Coronary artery (tissue), 2 donors: ENCODE measurements around the gene CCDC40.

Source experiments
- DNase-seq: peaks from one replicate; pipeline ENCODE4 v3.0.0-alpha.2; 2017; ENCODE audit warnings: low spot score
- H3K27ac ChIP-seq, 2 donors: fragments of 200-600 bp; sonication (generic); one replicate each; pipeline ENCODE4 v1.5.1; 2016 to 2019
- H3K4me3 ChIP-seq: fragments of 200-600 bp; sonication (generic); 2 replicates; pipeline ENCODE4 v1.5.1; 2016; ENCODE audit warnings: mild to moderate bottlenecking, moderate library complexity
- TF ChIP-seq, protein P1 (sequence below): fragments of 200-600 bp; sonication (generic); IDR thresholded peaks from one replicate; pipeline ENCODE4 v1.5.1; 2019; ENCODE audit warnings: antibody characterized with exemption

The CCDC40 gene

GRCh38 chr17:80055597-80055996 is 19.2 kb downstream of the CCDC40 start:
- Histone ChIP-seq H3K27ac (no peak overlapping the region), H3K4me3 (no peak overlapping the region)
- TF ChIP-seq, protein P1, sequence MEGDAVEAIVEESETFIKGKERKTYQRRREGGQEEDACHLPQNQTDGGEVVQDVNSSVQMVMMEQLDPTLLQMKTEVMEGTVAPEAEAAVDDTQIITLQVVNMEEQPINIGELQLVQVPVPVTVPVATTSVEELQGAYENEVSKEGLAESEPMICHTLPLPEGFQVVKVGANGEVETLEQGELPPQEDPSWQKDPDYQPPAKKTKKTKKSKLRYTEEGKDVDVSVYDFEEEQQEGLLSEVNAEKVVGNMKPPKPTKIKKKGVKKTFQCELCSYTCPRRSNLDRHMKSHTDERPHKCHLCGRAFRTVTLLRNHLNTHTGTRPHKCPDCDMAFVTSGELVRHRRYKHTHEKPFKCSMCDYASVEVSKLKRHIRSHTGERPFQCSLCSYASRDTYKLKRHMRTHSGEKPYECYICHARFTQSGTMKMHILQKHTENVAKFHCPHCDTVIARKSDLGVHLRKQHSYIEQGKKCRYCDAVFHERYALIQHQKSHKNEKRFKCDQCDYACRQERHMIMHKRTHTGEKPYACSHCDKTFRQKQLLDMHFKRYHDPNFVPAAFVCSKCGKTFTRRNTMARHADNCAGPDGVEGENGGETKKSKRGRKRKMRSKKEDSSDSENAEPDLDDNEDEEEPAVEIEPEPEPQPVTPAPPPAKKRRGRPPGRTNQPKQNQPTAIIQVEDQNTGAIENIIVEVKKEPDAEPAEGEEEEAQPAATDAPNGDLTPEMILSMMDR, result no peak
- DNase-seq, result no peak

DNA sequence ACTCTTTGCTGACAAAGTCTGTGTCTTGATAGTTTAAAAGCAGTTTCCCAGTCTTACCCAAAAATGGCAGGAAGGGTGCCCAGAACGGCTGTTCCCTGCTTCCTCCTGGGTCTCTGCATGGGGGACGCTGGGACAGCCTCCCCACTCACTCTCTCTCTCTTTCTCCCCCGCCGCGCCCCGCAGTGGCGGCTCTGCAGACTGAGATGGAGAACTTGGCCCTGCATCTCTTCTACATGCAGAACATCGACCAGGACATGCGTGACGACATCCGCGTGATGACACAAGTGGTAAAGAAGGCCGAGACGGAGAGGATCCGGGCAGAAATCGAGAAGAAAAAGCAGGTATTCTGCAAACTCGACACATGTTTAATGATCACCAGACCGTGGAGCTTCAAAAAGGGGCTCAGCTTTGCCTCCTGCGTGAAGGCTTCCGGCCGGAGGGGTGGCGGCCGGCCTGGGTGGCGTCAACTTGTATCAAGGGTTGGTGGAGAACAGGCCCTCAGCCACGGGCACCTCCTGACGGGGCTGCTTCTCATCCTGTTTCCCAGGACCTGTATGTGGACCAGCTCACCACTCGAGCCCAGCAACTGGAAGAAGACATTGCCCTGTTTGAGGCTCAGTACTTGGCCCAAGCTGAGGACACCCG is 22.0 kb downstream of the CCDC40 start:
- Histone ChIP-seq H3K4me3 (no peak overlapping the region), H3K27ac (no peak overlapping the region)
- no peak for DNase-seq
- TF ChIP-seq, protein P1, result no peak

DNA sequence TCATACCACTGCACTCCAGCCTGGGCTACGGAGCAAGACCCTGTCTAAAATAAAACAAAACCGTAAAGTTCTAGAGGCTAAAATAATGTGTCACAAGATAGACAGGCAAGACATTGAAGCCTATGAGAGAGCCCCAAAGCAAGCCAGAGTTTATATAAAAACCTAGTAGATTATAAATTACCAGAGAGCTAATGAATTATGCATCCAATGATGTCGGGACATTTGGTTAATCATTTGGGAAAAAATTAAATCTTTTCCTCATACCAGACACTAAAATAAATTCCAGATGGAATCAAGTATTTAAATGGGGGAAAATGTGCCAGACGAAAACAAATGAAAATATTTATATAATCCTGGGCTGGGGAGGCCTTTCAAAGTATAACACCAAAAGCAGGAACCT is 24.2 kb downstream of the CCDC40 start:
- no peak for DNase-seq
- Histone ChIP-seq H3K4me3 (no peak overlapping the region), H3K27ac (no peak overlapping the region)
- TF ChIP-seq, protein P1, result no peak

GRCh38 chr17:80061421-80061820 is 25.0 kb downstream of the CCDC40 start:
- Histone ChIP-seq H3K27ac (no peak overlapping the region), H3K4me3 (no peak overlapping the region)
- TF ChIP-seq, protein P1, result no peak
- DNase-seq, result no peak

GRCh38 chr17:80063830-80064585 is 27.6 kb downstream of the CCDC40 start:
- DNase-seq, result no peak
- H3K27ac ChIP-seq, result peak overlapping the region in 1 of 2 donors; percentile 78
- TF ChIP-seq, protein P1, result no peak
- H3K4me3 ChIP-seq, result no peak overlapping the region

DNA sequence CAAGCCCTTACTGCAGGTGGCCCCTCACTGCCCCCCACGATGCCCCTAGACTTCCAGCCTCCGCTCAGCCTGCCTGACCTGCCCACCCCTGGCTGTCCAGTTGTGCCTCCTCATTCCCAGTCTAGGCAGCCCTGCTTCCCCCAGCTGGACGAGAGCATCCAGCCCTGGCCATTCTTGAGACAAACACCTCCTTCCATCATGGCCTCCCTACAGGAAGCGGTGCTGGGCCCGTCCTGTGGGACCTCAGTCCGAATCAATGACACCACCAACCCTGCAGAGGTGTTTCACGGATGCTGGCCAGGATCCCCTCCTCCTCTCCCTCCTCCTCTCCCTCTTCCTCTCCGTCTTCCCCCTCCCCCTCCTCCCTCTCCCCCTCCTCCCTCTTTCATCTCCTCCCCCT is 28.3 kb downstream of the CCDC40 start:
- TF ChIP-seq, protein P1, result no peak
- Histone ChIP-seq H3K4me3 (no peak overlapping the region), H3K27ac (peak overlapping the region in 1 of 2 donors; percentile 78)
- DNase-seq, result no peak
